ENCODE measurements around the gene RBM39. TPM values are rescaled to one million over a fixed set of nuclear protein-coding genes. Genes with fewer than 3 reads are reported as not detected.
A peak's percentile ranks its signal among the peaks of the same experiment; 100 is the strongest.

Gene RBM39
- total and polyA plus RNA-seq, 9 of the 15 experiments (the other 6 are each of a cell fraction or from before 2014, with no cell fraction given): 143 to 319 (median 228) TPM

- TF ChIP-seq ZNF592 (IDR thresholded peaks at IDR 0.05) (no peak), POLR2AphosphoS5 (IDR thresholded peaks at IDR 0.05; ENCODE audit: control insufficient read depth, insufficient read depth, low read depth, low read length) (peak; percentile 5; the same call in 1 of the 2 replicates)
Measured at GRCh38 chr20:35737865-35738333, 4.2 kb downstream of the RBM39 start (continued).

GRCh38 chr20:35735826-35736470, 6.1 kb downstream of the RBM39 start:
- no peak for FAIRE-seq
- CTCF ChIA-PET (ENCODE audit: low intra/inter-chr PET ratio): no interaction called here
- Histone ChIP-seq H3K79me2 (ENCODE audit: control insufficient read depth, insufficient read depth, low read length) (peaks cover 100% of the 10 kb centered on the region), H2AFZ (ENCODE audit: low read depth, low read length) (no peak overlapping the region), H3K27ac (ENCODE audit: extremely low read depth, low read depth, low read length) (no peak overlapping the region), H3K9ac (ENCODE audit: insufficient read depth in 1 of 2, low read depth in 2 of 2, low read length in 2 of 2) (no peak overlapping the region), H3K4me3 (no peak overlapping the region), H4K20me1 (replicated peaks; ENCODE audit: control insufficient read depth, insufficient read depth, low read length) (peaks cover 65% of the 10 kb centered on the region), H3K36me3 (ENCODE audit: control insufficient read depth, insufficient read depth, low read length) (peaks cover 99% of the 10 kb centered on the region), H3K4me2 (ENCODE audit: insufficient read depth, low read length) (no peak overlapping the region), H3K9me1 (ENCODE audit: control insufficient read depth, insufficient read depth, low read length) (no peaks in the 10 kb centered on the region), H3K9me3 (replicated peaks; ENCODE audit: control insufficient read depth, insufficient read depth, low read depth, low read length) (no peaks in the 10 kb centered on the region), H3K4me1 (replicated peaks in 1 of 2; ENCODE audit: control insufficient read depth in 2 of 2, insufficient read depth in 2 of 2, low read length in 2 of 2) (peaks cover 0 to 13% of the 10 kb centered on the region in 2 experiments; a peak in 2 of 5 replicates), H3K27me3 (ENCODE audit: control insufficient read depth in 2 of 2, insufficient read depth in 2 of 2, low read length in 2 of 2) (no peaks in the 10 kb centered on the region)
- intact Hi-C loops (cut with micrococcal nuclease): no loop called here
- BruUV-seq (replicated peaks): no TSS peak
- 92% methylated on average over 7 of the region's 7 CpGs for WGBS (ENCODE audit: insufficient coverage, low coverage, missing lambda C conversion rate)
- no peak for ATAC-seq
- in situ Hi-C loops (cut with MboI): no loop called here
- POLR2A ChIA-PET: interaction anchor here (0.6 to 7.0 kb wide), 10 partner anchors 8 to 391 kb away, joined by 3 to 99 read pairs (median 4); partner anchors contain the start of gene PHF20
- no peak for DNase-seq (ENCODE audit: extremely low read depth in 1 of 4, low spot score in 3 of 4)
- TF ChIP-seq PATZ1 (CRISPR knock-in tag; IDR thresholded peaks at IDR 0.05; ENCODE audit: borderline replicate concordance): no peak
- TF ChIP-seq PCBP1 (IDR thresholded peaks at IDR 0.05; ENCODE audit: low read depth, low read length, poor library complexity, severe bottlenecking): no peak
- no peak for TF ChIP-seq SMARCB1 (IDR thresholded peaks at IDR 0.05; ENCODE audit: insufficient read length, low read depth)
- no peak for TF ChIP-seq E2F8 (IDR thresholded peaks at IDR 0.05; ENCODE audit: low read depth, partially characterized antibody)
- TF ChIP-seq TGIF2 (CRISPR knock-in tag; IDR thresholded peaks at IDR 0.05): no peak
- TF ChIP-seq HBP1 (CRISPR knock-in tag; IDR thresholded peaks at IDR 0.05): no peak
